Activated naive CD8-positive, alpha-beta T cell treated with anti-CD3 and anti-CD28 coated beads, Interleukin-2, amount 10 ng/mL, durations not matched to agents 7 days and 5 days (primary cell): ENCODE measurements around the gene PRR15L. TPM values are rescaled to one million over a fixed set of nuclear protein-coding genes. Genes with fewer than 3 reads are reported as not detected.

Experiments
- ATAC-seq: fragments of 150-1000 bp; cut with Tn5 transposase; one replicate; pipeline ENCODE4 v1.10.0; 2021; ENCODE audit warnings: low read depth, moderate library complexity
- POLR2A ChIA-PET: fragments of 350-600 bp; sonication (Branson Sonifier 250); formaldehyde crosslinking; loops from one replicate; lab custom pipeline; 2021; ENCODE audit warnings: antibody characterized with exemption; lab: Charles Lee
- DNase-seq: peaks from one replicate; pipeline ENCODE4 v3.0.0; 2021
- H3K27ac Mint-ChIP-seq: one replicate; pipeline ENCODE4 v1.8.0; 2022; ENCODE audit warnings: mild to moderate bottlenecking, mixed read lengths
- H3K27me3 Mint-ChIP-seq: one replicate; pipeline ENCODE4 v1.8.0; 2022; ENCODE audit warnings: mild to moderate bottlenecking, moderate library complexity, mixed read lengths
- H3K36me3 Mint-ChIP-seq: one replicate; pipeline ENCODE4 v1.8.0; 2021; ENCODE audit warnings: mild to moderate bottlenecking, mixed read lengths
- H3K4me1 Mint-ChIP-seq: one replicate; pipeline ENCODE4 v1.8.0; 2021; ENCODE audit warnings: mixed read lengths
- H3K4me3 Mint-ChIP-seq: one replicate; pipeline ENCODE4 v1.8.0; 2022; ENCODE audit warnings: mild to moderate bottlenecking, moderate library complexity, mixed read lengths
- H3K9me3 Mint-ChIP-seq: one replicate; pipeline ENCODE4 v1.8.0; 2021; ENCODE audit warnings: mixed read lengths
- total RNA-seq, 2 experiments: library from RNA; stranded (reverse); gene quantifications; one replicate each; pipeline ENCODE4 v1.2.3, GENCODE V29; 2021

PRR15L gene
- total RNA-seq, 2 experiments from 2014 or later: not detected

GRCh38 chr17:47949946-47950345 lies 7.7 kb downstream of the PRR15L start:
- Mint-ChIP-seq H3K27me3 (no peaks in the 10 kb centered on the region), H3K4me3 (peak overlapping the region; percentile 70)
- POLR2A ChIA-PET: interaction anchor here (0.5 to 6.1 kb wide), 8 partner anchors 9 to 958 kb away, joined by 3 to 49 read pairs (median 6); partner anchors contain the start of genes CDK5RAP3, PNPO, SP2 and UBE2Z

GRCh38 chr17:47949197-47949759 lies 8.4 kb downstream of the PRR15L start:
- POLR2A ChIA-PET: interaction anchor here (0.7 to 6.1 kb wide), 6 partner anchors 10 to 959 kb away, joined by 3 to 49 read pairs (median 6); partner anchors contain the start of genes CDK5RAP3, SP2 and UBE2Z
- Mint-ChIP-seq H3K36me3 (peaks cover 14% of the 10 kb centered on the region), H3K4me1 (peaks cover 35% of the 10 kb centered on the region), H3K27me3 (no peaks in the 10 kb centered on the region), H3K27ac (peak overlapping the region; percentile 80), H3K4me3 (peak overlapping the region; percentile 70), H3K9me3 (no peaks in the 10 kb centered on the region)
- DNase-seq (peak; percentile 90), ATAC-seq (peak; percentile 53)

More at GRCh38 chr17:47949946-47950345, 7.7 kb downstream of the PRR15L start:
- H3K4me1 Mint-ChIP-seq: peaks cover 29% of the 10 kb centered on the region
- ATAC-seq: no peak
- no peak for DNase-seq
- H3K27ac Mint-ChIP-seq: peak overlapping the region; percentile 80
- peaks cover 10% of the 10 kb centered on the region for H3K36me3 Mint-ChIP-seq
- H3K9me3 Mint-ChIP-seq: no peaks in the 10 kb centered on the region

GRCh38 chr17:47948706-47949196 lies 8.9 kb downstream of the PRR15L start:
- H3K27me3 Mint-ChIP-seq: no peaks in the 10 kb centered on the region
- H3K36me3 Mint-ChIP-seq: peaks cover 15% of the 10 kb centered on the region
- POLR2A ChIA-PET: interaction anchor here (1.5 to 6.1 kb wide), 4 partner anchors 11 to 69 kb away, joined by 6 to 49 read pairs (median 10); partner anchors contain the start of genes CDK5RAP3 and SP2
- no peak for DNase-seq
- peak overlapping the region; percentile 80 for H3K27ac Mint-ChIP-seq
- no peaks in the 10 kb centered on the region for H3K9me3 Mint-ChIP-seq
- H3K4me1 Mint-ChIP-seq: peaks cover 36% of the 10 kb centered on the region
- H3K4me3 Mint-ChIP-seq: peak overlapping the region; percentile 70
- ATAC-seq: no peak

- H3K4me1 Mint-ChIP-seq: peaks cover 45% of the 10 kb centered on the region
- POLR2A ChIA-PET: interaction anchor here (0.9 to 6.1 kb wide), 5 partner anchors 8 to 71 kb away, joined by 3 to 49 read pairs (median 5); partner anchors contain the start of genes CDK5RAP3 and SP2
Observed at GRCh38 chr17:47946929-47947397, 10.7 kb downstream of the PRR15L start.

GRCh38 chr17:47946516-47946915 lies 11.2 kb downstream of the PRR15L start:
- POLR2A ChIA-PET: interaction anchor here (0.9 to 6.1 kb wide), 5 partner anchors 9 to 71 kb away, joined by 3 to 49 read pairs (median 5); partner anchors contain the start of genes CDK5RAP3 and SP2

More at GRCh38 chr17:47946929-47947397, 10.7 kb downstream of the PRR15L start:
- DNase-seq (peak; percentile 68), ATAC-seq (peak; percentile 67)
- Mint-ChIP-seq H3K9me3 (no peaks in the 10 kb centered on the region), H3K36me3 (peaks cover 19% of the 10 kb centered on the region), H3K4me3 (peak overlapping the region; percentile 50), H3K27me3 (no peaks in the 10 kb centered on the region), H3K27ac (peak overlapping the region; percentile 86)

GRCh38 chr17:47945529-47946508 lies 11.9 kb downstream of the PRR15L start:
- POLR2A ChIA-PET: interaction anchor here (0.7 to 1.7 kb wide), 7 partner anchors 9 to 114 kb away, joined by 3 to 14 read pairs (median 3); partner anchors contain the start of genes CDK5RAP3, LRRC46, MRPL10 and SP2
- Mint-ChIP-seq H3K4me1 (peaks cover 51% of the 10 kb centered on the region), H3K27ac (peak overlapping the region; percentile 86), H3K9me3 (peaks cover 2% of the 10 kb centered on the region), H3K4me3 (peak overlapping the region; percentile 77), H3K36me3 (peaks cover 19% of the 10 kb centered on the region), H3K27me3 (no peaks in the 10 kb centered on the region)
- ATAC-seq: no peak
- peak; percentile 39 for DNase-seq

More at GRCh38 chr17:47946516-47946915, 11.2 kb downstream of the PRR15L start:
- H3K36me3 Mint-ChIP-seq: peaks cover 17% of the 10 kb centered on the region
- DNase-seq: no peak
- peaks cover 47% of the 10 kb centered on the region for H3K4me1 Mint-ChIP-seq
- no peaks in the 10 kb centered on the region for H3K27me3 Mint-ChIP-seq
- no peak for ATAC-seq
- peak overlapping the region; percentile 50 for H3K4me3 Mint-ChIP-seq
- peak overlapping the region; percentile 86 for H3K27ac Mint-ChIP-seq
- H3K9me3 Mint-ChIP-seq: no peaks in the 10 kb centered on the region

- Mint-ChIP-seq H3K9me3 (peaks cover 2% of the 10 kb centered on the region), H3K36me3 (peaks cover 19% of the 10 kb centered on the region), H3K27me3 (no peaks in the 10 kb centered on the region), H3K4me1 (peaks cover 51% of the 10 kb centered on the region), H3K27ac (peak overlapping the region; percentile 86), H3K4me3 (peak overlapping the region; percentile 77)
- DNase-seq (no peak), ATAC-seq (peak; percentile 9)
- POLR2A ChIA-PET: interaction anchor here (0.6 to 1.3 kb wide), 6 partner anchors 8 to 114 kb away, joined by 3 to 10 read pairs (median 4); partner anchors contain the start of genes CDK5RAP3, LRRC46, MRPL10 and SP2
Observed at GRCh38 chr17:47945080-47945479, 12.6 kb downstream of the PRR15L start.

GRCh38 chr17:47942568-47942967 lies 15.1 kb downstream of the PRR15L start:
- Mint-ChIP-seq H3K4me1 (peaks cover 42% of the 10 kb centered on the region), H3K9me3 (peaks cover 2% of the 10 kb centered on the region), H3K27me3 (no peaks in the 10 kb centered on the region), H3K27ac (peak overlapping the region; percentile 78), H3K4me3 (peak overlapping the region; percentile 97), H3K36me3 (peaks cover 17% of the 10 kb centered on the region)
- POLR2A ChIA-PET: interaction anchor here (0.9 to 3.9 kb wide), 3 partner anchors 28 to 75 kb away, joined by 4 to 24 read pairs (median 18); partner anchors contain the start of genes CDK5RAP3 and SP2
- ATAC-seq (no peak), DNase-seq (no peak)

- DNase-seq (no peak), ATAC-seq (no peak)
- Mint-ChIP-seq H3K9me3 (peaks cover 2% of the 10 kb centered on the region), H3K4me1 (peaks cover 40% of the 10 kb centered on the region), H3K27ac (peak overlapping the region; percentile 78), H3K27me3 (no peaks in the 10 kb centered on the region), H3K4me3 (peak overlapping the region; percentile 97), H3K36me3 (peaks cover 16% of the 10 kb centered on the region)
- POLR2A ChIA-PET: interaction anchor here (0.6 to 3.9 kb wide), 7 partner anchors 8 to 181 kb away, joined by 3 to 24 read pairs (median 6); partner anchors contain the start of genes CDK5RAP3 and SP2
Observed at GRCh38 chr17:47942096-47942510, 15.6 kb downstream of the PRR15L start.

- DNase-seq: peak; percentile 87
- peaks cover 37% of the 10 kb centered on the region for H3K4me1 Mint-ChIP-seq
- peaks cover 2% of the 10 kb centered on the region for H3K9me3 Mint-ChIP-seq
- no peaks in the 10 kb centered on the region for H3K27me3 Mint-ChIP-seq
- POLR2A ChIA-PET: interaction anchor here (0.5 to 3.9 kb wide), 16 partner anchors 9 to 1736 kb away, joined by 3 to 24 read pairs (median 4); partner anchors contain the start of genes CDK5RAP3, LRRC46, MRPL10 and SP2
- peak within 1 kb of the TSS; percentile 97 for H3K4me3 Mint-ChIP-seq
- peak; percentile 98 for ATAC-seq
- peak within 1 kb of the TSS; percentile 78 for H3K27ac Mint-ChIP-seq
- H3K36me3 Mint-ChIP-seq: peaks cover 13% of the 10 kb centered on the region
Observed at GRCh38 chr17:47941246-47942095, 16.2 kb downstream of the PRR15L start, which contains the start of gene PNPO. Gene PNPO (plus strand): TSS chr17:47941571. CDS start chr17:47941676, 105 bp downstream.

- Mint-ChIP-seq H3K27me3 (no peaks in the 10 kb centered on the region), H3K4me3 (no peak overlapping the region), H3K27ac (no peak overlapping the region)
Observed at GRCh38 chr17:47937941-47938340, 19.7 kb downstream of the PRR15L start.

More at GRCh38 chr17:47937941-47938340, 19.7 kb downstream of the PRR15L start:
- ATAC-seq: no peak
- peaks cover 2% of the 10 kb centered on the region for H3K9me3 Mint-ChIP-seq
- POLR2A ChIA-PET: interaction anchor here (0.7 to 1.2 kb wide), 2 partner anchors 12 to 1383 kb away, joined by 3 to 4 read pairs; no protein-coding TSS in a partner anchor
- H3K4me1 Mint-ChIP-seq: peaks cover 17% of the 10 kb centered on the region
- peaks cover 4% of the 10 kb centered on the region for H3K36me3 Mint-ChIP-seq
- DNase-seq: no peak
